Superior temporal gyrus (tissue), 1 donor: Measurements from ENCODE around the gene ING5.
"Not testable (repeated sequence)": the region's sequence is repeated elsewhere in the genome, so short reads cannot be mapped to it uniquely, and the experiment has no call there.

Experiments used
- DNase-seq: peaks from one replicate; pipeline ENCODE4 v3.0.0-alpha.2; 2016; ENCODE audit errors: extremely low spot score

ING5 gene

DNA sequence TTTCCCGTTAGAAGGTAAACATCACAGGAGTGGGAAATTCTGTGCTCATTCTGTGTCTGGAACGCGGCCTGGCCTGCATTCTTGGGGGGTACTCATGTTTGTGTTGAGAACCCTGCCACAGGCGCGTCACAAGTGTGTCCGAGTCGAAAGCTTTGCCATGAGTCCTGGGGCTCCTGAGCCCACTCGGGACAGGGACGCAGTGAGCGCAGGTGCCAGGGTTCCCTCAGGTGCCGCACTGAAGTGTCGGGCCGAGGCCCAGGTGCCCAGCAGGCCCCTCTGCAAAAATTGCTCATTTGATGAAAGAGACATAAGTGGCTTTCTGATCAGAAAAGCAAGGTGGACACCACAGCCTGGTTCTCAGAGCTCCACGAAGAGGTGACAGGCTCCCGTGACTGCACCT lies 37.3 kb downstream of the ING5 start:
- DNase-seq: no peak

DNA sequence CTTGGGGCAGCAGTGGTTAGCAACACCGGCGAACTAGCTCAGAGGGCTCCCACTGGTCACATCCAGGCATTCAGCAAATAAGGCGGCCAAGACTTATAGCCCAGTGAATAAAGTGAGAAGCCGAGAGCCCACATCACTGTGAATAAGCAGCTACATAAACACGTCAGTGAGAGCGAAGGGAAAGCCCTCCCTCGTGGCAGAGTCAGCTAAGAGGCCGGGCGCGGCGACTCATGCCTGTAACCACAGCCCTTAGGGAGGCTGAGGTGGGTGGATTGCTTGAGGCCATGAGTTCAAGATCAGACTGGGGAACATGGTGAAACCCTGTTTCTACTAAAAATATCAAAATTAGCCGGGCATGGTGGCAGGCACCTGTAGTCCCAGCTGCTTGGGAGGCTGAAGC lies 37.8 kb downstream of the ING5 start:
- DNase-seq: no peak

DNA sequence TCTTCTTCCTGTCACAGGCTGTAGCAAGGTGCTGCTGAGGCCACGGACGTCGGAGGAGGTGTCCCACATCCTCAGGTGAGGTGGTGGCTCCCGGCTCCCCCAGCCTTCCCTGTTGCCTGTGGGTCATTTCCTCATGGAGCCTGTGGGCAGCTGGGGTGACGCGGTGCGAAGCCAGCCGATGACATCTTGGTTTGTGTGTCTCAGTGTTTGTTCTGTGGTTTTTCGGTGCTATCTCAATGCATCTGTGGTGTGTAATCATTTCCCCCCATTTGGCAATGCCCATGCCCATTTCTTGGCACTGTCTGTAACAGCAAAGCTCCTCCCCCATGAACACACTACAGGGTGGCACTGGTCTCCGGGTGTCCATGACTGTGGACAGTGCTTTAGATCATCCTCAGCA lies 39.2 kb downstream of the ING5 start:
- DNase-seq: no peak

DNA sequence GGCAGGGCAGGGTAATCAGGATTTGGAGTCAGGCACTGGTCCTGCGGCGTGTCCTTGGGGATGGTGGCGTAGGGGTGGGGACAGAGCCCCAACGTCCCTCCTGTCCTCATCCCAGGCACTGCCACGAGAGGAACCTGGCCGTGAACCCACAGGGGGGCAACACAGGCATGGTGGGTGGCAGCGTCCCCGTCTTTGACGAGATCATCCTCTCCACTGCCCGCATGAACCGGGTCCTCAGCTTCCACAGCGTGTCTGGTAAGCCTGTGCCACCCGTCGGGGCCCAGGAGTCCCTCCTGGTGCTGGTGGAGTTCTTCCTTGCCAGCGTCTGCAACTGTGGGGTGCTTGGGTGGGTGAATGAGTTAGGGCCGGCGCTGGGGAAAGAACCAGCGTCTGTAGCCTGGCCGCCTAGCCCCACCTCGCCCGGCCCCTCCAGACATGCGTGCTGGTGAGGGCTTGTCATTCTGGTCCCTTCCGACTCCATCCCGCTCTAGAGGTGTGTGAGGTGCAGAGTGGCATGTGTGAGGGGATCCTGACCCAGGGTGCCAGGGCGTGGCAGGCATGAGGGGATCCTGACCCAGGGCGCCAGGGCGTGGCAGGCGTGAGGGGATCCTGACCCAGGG lies 40.6 kb downstream of the ING5 start:
- DNase-seq: no peak

DNA sequence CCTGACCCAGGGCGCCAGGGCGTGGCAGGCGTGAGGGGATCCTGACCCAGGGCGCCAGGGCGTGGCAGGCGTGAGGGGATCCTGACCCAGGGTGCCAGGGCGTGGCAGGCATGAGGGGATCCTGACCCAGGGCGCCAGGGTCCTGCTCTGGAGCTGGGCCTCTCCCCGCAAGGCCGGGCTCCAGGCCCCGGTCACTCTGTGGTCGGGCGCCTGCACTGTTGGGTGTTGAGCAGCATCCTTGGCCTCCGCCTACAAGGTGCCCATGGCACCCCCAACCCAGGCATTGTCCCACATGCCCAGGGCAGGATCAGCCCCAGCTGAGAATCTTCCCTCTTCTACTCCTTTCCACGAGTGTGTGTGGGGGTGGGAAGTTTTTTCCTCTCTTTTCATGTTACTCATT lies 41.2 kb downstream of the ING5 start:
- not testable (repeated sequence) for DNase-seq

DNA sequence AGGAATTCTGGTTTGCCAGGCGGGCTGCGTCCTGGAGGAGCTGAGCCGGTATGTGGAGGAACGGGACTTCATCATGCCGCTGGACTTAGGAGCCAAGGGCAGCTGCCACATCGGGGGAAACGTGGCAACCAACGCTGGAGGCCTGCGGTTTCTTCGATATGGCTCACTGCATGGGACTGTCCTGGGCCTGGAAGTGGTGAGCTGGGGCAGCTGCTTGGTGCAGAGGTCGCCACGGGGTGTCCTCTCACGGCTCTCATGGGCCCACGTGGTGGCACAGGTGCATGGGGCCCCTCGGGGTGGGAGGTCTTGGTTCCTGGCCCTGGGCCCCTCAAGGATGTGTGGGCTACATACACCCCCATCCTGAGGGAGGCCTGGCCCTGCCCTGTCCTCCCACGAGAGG lies 41.8 kb downstream of the ING5 start:
- DNase-seq: no peak

DNA sequence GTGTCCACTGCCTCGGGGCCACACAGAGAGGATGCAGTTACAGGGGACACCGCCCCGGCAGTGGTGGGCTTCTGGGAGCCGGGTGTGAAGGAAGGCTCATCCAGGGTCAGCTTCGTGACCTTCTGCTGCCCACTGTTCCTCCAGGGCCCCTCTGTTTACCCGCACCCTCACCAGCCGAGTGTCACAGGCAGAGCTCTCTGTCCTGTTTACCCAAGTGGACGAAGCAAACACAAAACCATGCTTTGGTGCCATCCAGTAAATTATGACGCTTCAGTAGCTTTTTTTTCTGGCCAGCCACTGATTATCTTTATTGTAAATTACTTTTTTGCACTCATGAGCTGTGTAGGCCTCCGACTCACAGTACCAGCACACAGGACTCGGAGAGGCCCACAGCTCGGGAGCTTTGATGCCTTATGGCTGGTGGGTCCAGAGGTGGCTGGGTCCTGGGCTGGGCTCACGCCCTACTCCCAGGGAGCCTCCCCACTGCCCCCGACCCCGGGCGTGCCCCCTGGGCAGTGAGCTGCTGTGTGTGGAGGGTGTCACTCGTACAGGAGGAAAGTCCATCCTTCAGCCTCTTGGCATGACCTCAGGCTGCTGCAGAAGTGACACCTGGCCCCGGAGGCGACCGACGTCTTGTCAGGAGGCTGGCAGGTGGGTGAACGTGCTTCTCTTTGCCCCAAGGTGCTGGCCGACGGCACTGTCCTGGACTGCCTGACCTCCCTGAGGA lies 42.4 kb downstream of the ING5 start:
- DNase-seq: no peak

DNA sequence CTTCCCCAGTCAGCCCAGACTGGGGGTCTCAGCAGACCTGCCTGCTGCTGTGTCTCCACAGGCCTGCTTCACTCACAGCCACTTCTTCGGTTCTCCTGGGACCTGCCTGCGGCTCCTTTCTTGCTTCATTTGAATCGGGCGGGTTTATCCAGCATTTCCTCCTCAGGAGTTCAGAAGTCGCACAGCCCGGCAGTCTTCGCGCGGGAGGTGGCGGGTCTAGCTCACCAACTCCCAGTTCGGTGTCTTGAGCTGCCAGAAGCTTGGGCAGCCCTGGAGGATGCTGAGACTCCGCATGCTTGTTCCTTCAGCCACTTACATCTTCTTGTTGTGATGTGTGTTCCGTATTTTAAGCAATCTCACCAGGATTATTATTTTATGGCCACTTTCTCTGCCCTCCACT lies 43.4 kb downstream of the ING5 start:
- DNase-seq: no peak

DNA sequence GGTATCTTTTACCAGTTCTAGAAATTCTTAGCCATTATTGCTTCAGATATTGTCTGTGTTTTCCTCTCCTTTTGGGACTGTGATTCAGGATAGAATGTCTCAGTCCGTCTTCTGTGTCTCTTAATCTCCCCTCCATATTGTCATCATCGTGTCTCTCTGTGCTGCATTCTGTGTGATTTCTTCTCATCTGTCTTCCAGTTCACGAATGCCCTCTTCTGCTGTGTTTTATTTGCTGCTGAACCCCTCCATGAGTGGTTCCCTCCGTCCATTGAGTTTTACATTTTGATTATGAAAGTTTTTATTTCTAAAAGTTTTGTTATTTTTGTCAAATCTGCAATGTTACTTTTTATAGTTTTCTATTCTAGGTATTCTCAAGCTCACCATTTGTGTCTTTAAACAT lies 44.2 kb downstream of the ING5 start:
- DNase-seq: no peak

DNA sequence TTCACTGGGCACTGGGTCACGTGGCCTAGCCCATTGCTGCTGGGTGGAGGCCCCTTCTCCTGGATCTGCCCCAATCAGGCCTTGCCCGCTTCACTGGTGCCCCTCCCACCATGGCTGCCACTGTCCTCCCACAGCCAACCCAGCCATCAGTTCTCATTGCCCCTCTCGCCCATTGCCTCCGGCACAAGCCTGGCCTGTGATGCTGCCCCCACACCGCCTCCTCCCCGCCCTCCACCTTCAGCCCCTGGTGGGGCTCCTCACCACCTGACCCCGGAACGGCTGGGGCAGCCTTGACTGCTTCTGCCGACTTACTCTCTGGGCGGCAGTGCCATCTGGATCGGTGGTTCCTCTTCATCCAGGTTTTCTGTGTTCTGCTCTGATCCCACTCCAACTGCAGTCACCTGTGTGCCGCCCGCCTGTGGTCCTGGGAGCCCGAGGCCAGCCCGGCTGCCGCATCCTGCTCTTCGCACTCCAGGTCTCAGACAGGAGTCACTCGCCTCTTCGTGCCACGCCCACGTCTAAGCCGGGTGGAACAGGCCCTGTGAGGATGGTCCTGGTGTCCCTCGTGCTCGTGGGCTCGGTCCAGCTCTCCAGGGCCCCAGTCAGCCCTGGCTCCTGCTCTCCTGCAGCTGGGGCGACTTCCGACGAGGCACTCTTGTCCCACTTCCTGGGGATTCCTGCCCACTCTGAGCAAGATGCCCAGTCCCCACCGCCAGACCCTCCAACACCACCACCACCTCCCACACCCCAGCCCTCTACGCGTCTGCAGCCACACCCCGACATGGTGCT lies 46.8 kb downstream of the ING5 start:
- DNase-seq: no peak

DNA sequence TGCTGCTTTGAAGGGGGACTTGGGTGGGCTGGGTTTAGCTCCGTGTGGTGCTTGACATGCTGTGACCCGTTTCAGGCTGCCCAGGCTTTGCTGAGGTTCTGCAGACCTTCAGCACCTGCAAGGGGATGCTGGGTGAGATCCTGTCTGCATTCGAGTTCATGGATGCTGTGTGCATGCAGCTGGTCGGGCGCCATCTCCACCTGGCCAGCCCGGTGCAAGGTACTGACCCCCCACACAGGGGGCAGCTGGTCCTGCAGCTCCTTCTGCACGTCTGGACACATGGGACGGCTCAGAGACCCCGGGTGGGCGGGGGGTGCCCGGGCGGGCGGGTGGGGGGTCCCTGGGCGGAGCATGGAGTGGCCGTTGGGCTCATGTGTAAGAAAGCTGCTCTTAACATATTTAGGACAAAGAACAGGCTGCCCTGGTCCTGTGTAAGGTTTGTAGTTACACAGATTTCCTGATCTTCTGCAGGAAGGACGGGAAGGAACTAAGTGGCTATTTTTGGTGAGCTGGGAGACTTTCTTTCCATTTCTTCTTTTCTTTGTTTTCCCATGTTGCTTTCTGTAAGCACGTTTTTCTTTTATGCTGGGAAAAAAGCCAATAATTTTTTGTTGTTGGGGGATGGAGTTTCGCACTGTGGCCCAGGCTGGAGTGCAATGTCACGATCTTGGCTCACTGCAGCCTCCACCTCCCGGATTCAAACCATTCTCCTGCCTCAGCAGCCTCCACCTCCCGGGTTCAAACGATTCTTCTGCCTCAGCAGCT lies 48.4 kb downstream of the ING5 start:
- no peak for DNase-seq

DNA sequence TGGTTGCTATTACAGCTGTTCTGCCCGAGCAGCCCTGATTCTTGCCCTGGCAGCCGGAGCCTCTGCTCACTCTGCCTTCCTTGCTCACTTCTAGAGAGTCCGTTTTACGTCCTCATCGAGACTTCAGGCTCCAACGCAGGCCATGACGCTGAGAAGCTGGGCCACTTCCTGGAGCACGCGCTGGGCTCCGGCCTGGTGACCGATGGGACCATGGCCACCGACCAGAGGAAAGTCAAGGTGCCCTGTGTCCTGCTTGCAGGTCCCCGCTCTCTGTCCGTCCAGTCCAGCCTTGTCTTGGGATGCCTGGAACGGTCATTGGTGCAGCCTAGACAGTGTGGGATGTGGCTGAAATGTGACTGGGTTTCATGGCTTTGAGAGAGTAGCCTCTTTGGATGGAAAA lies 49.3 kb downstream of the ING5 start:
- no peak for DNase-seq

DNA sequence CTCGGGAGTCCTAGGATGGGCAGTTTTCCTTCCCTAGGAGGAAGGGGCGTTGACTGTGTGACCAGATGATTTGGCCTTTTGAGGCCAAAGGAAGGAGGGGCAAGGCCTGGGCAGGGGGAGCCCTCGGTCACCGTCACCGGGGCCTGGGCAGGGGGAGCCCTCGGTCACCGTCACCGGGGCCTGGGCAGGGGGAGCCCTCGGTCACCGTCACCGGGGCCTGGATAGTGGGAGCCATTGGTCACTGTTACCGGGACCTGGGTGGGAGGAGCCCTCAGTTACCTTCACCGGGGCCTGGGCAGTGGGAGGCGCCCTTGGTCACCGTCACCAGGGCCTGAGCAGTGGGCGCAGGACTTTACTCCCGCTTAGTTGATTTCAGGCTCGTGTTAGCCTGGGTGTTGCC lies 49.9 kb downstream of the ING5 start:
- no peak for DNase-seq

DNA sequence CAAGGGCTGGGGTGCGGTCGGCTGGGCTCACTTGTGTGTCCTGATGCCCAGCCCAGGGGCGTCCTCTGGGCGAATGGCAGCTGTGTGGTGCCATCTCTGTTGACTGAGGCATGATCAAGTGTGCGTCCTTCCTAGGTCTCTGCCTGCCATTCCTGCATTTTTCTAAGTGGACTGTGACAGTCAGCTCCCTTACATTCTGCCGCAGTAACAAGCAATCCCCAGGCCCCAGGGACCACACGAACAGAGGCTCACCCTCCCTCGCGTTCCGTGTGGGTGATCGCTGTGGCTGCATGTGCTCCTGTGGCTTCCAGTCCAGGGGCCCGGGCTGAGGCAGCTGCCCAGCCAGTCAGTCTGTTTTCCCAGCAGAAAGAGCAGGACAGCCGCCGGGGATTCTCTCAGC lies 50.4 kb downstream of the ING5 start:
- DNase-seq: no peak

DNA sequence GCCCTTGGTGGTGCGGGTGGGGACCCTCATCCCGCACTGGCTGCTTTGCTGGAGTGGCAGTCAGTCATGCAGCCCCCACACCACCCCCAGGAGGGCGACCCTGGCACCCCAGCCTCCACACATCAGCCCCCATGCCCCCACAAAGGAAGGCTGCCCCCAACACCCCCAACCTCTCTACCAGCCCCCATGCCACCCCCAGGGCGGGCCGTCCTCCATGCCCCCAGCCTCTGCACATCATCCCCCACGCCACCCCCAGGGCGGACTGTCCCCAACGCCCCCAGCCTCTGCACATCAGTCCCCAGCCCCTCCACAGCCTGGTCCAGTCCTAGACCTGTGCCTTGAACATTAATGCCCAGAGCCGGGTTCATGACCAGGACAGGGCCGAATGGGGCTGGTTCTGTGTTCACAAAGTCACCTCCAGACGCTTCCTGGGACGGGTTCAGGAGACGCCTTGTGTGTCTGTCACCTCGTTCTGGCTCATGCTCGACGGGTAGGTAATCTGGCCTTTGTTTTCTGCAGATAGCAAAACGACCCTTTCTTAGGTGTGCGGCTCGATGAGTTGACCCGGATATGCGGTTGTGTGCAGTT lies 50.9 kb downstream of the ING5 start:
- no peak for DNase-seq

DNA sequence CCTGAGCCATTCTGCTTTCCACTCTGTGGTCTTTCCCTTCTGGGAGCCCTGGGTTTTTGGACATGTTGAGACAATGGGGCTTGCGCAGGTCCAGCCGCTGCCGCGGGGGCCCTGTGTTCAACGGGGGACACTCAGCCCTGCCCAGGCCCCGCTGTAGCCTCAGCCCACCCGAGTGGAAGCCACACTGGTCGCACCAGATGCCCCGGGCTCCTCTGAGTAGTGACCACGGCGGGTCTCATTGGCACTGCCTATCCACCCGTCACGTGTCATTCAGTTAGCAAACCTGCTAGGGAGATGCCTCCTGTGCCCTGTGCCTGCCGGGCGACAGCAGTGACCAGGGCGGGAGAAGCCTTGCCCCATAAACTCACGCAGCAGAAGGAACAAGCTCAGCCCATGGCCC lies 51.7 kb downstream of the ING5 start:
- no peak for DNase-seq

DNA sequence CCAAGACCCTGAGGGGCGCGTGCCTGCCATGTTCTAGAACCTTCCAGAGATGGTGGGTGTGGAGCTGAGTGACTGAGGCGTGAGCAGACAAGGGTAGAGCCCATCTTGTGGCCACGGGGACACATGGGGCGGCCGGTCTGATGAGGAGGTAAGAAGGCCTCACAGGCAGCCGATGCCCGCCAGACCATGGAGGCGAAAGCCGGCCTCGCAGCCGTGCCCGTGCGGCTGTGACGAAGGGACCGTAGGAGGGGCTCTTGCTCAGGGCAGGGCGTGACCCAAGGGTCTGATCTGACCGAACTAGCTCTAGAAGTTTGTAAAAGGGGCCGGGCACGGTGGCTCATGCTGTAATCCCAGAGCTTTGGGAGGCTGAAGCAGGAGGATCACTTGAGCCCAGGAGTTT lies 52.2 kb downstream of the ING5 start:
- DNase-seq: no peak

DNA sequence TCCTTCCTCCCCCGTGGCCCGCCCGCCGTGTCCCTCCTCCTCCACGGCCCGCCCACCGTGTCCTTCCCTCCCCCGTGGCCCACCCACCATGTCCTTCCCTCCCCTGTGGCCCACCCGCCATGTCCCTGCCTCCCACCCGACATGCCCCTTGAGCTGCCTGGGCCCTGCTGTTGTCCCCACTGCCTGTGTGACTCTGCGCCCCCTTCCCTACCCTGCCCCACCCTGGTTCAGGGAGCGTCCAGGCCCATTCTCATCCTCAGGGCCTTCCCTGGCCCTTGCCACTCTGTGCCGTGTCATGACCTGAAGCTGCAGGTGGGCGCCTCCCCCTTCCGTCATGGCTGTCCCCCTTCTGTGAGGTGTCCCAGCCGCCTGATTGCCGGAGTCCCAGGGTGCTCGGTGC lies 53.3 kb downstream of the ING5 start:
- no peak for DNase-seq

DNA sequence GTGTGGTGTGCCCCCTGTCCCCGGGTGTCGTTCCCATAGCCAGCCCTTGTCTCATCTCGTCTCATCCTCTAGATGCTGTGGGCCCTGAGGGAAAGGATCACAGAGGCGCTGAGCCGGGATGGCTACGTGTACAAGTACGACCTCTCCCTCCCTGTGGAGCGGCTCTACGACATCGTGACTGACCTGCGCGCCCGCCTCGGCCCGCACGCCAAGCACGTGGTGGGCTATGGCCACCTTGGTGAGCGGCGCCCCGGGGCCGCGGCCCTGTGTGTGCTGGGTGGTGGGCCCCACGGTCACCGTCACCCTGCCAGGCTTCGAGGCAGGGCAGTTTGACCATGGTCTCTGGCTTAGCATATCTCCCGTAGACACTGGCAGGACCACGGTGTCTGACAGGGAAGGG lies 53.9 kb downstream of the ING5 start:
- DNase-seq: no peak

DNA sequence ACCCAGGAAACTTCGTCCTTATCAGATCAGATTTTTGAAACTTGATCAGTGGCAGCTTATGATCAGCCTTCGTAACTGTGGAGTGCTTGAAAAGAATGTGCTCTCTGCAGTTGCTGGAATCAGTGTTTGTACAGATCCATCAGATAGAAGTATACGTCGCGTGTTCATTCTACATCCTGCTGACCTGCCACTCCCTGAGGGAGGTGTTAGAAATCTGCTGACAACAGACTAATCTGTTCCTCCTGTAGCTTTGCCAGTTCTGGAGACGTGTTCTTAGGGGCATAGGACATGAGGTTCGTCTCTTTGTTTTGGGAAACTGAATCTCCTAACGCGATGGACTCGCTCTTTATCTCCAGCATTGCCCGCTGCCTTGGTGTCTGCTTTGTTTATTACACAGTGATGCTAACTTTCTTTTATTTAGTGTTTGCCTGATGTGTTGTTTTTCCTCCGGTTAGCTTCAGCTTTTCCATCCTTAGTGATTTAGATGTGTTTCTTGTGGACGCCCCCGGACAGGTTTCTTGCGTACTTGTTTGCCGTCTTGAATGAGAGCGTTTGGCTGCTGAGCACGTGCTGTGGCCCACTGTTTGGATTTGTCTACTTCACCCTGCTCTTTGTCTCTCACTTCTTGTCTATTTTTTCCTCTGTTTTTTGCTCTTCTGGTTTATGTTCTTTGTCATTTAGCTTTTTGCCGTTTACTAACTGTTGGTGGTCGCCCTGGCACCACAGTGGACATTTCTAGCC lies 57.4 kb downstream of the ING5 start:
- DNase-seq: no peak

DNA sequence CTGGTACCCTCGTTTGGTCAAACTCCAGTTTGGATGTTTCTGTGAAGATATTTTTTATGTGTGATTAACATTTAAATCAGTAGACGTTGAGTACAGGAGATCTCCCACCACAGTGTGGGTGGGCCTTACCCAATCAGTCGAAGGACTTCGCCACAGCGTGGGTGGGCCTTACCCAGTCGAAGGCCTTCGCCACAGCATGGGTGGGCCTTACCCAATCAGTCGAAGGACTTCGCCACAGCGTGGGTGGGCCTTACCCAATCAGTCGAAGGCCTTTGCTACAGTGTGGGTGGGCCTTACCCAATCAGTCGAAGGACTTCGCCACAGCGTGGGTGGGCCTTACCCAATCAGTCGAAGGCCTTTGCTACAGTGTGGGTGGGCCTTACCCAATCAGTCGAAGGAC lies 58.1 kb downstream of the ING5 start:
- not testable (repeated sequence) for DNase-seq
